Neutrophil (primary cell): ENCODE measurements around the gene PPP6R3.

Experiments
- H3K27ac ChIP-seq: fragments of 200-600 bp; sonication (generic); 2 replicates; pipeline ENCODE4 v1.5.1; 2016; ENCODE audit warnings: mild to moderate bottlenecking, moderate library complexity
- H3K27me3 ChIP-seq: fragments of 200-600 bp; sonication (generic); 2 replicates; pipeline ENCODE4 v1.6.0; 2016; ENCODE audit warnings: mild to moderate bottlenecking
- H3K36me3 ChIP-seq: fragments of 200-600 bp; sonication (generic); 2 replicates; pipeline ENCODE4 v1.5.1; 2017
- H3K4me1 ChIP-seq, 2 experiments: fragments of 200-600 bp in 1 of 2; sonication (generic) in 1 of 2; 1 replicate in 1 of 2; 2 replicates in 1 of 2; pipeline versions ENCODE4 v1.5.1 to v1.6.1; 2013 to 2016; ENCODE audit warnings: low read depth in 1 of 2, low read length in 1 of 2, mild to moderate bottlenecking in 1 of 2, moderate library complexity in 1 of 2; ENCODE audit not compliant: control insufficient read depth in 1 of 2, insufficient read depth in 1 of 2
- H3K4me3 ChIP-seq, 2 experiments: fragments of 200-600 bp in 1 of 2; sonication (generic) in 1 of 2; 1 replicate in 1 of 2; 2 replicates in 1 of 2; pipeline ENCODE4 v1.5.1; 2013 to 2016; ENCODE audit warnings: low read depth in 1 of 2, low read length in 1 of 2, mild to moderate bottlenecking in 1 of 2, moderate library complexity in 1 of 2
- H3K9me3 ChIP-seq: fragments of 200-600 bp; sonication (generic); 2 replicates; pipeline ENCODE4 v1.5.1; 2016
- CTCF ChIP-seq: fragments of 200-600 bp; sonication (generic); IDR thresholded peaks from 2 replicates; pipeline ENCODE4 v1.5.1; 2016; ENCODE audit warnings: antibody characterized with exemption

Gene PPP6R3

DNA sequence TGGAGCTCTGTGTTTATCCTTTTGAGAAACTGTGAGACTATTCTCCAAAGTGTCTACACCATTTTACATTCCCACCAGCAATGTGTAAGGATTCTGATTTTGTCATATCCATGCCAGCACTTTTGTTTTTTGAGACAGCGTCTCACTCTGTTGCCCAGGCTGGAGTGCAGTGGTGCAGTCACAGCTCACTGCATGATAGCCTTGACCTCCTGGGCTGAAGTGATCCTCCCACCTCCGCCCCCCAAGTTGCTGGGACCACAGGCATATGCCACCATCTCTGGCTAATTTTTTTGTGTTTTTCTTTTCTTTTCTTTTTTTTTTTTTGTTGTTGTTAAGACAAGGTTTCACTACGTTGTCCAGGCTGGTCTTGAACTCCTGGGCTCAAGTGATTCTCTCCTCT lies 35.3 kb downstream of the PPP6R3 start:
- H3K27me3 ChIP-seq: no peaks in the 10 kb centered on the region
- TF ChIP-seq CTCF: no peak
- no peaks in the 10 kb centered on the region for H3K9me3 ChIP-seq
- peaks cover 16 to 29% of the 10 kb centered on the region in 2 experiments for H3K4me1 ChIP-seq
- H3K27ac ChIP-seq: peak overlapping the region; percentile 21
- no peaks in the 10 kb centered on the region for H3K36me3 ChIP-seq
- H3K4me3 ChIP-seq: no peak overlapping the region

- Histone ChIP-seq H3K4me3 (no peak overlapping the region), H3K27me3 (no peaks in the 10 kb centered on the region), H3K4me1 (peaks cover 16 to 29% of the 10 kb centered on the region in 2 experiments), H3K27ac (no peak overlapping the region), H3K36me3 (no peaks in the 10 kb centered on the region), H3K9me3 (no peaks in the 10 kb centered on the region)
- TF ChIP-seq CTCF: no peak
Observed at GRCh38 chr11:68497761-68498160, 37.2 kb downstream of the PPP6R3 start.

DNA sequence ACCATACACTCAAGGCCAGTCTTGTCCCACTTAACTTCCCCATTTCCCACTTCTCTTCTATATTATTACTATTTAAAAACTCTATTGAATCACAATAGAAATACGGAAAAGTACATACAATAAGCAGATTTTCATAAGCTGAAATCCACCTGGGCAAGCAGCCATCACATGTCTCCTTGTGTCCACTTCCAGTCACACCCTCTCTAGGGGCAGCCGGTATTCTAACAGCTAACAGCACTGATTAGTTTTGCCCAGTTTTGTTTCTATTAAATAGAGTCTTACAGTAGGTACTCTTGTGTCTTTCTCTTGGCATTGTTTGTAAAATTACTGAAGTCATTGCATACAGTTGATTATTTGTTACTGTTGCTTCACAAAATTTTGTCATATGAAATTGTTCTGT lies 37.8 kb downstream of the PPP6R3 start:
- no peak for TF ChIP-seq CTCF
- no peaks in the 10 kb centered on the region for H3K27me3 ChIP-seq
- H3K4me1 ChIP-seq: peaks cover 16 to 33% of the 10 kb centered on the region in 2 experiments
- no peak overlapping the region for H3K4me3 ChIP-seq
- H3K27ac ChIP-seq: no peak overlapping the region
- no peaks in the 10 kb centered on the region for H3K9me3 ChIP-seq
- H3K36me3 ChIP-seq: no peaks in the 10 kb centered on the region

DNA sequence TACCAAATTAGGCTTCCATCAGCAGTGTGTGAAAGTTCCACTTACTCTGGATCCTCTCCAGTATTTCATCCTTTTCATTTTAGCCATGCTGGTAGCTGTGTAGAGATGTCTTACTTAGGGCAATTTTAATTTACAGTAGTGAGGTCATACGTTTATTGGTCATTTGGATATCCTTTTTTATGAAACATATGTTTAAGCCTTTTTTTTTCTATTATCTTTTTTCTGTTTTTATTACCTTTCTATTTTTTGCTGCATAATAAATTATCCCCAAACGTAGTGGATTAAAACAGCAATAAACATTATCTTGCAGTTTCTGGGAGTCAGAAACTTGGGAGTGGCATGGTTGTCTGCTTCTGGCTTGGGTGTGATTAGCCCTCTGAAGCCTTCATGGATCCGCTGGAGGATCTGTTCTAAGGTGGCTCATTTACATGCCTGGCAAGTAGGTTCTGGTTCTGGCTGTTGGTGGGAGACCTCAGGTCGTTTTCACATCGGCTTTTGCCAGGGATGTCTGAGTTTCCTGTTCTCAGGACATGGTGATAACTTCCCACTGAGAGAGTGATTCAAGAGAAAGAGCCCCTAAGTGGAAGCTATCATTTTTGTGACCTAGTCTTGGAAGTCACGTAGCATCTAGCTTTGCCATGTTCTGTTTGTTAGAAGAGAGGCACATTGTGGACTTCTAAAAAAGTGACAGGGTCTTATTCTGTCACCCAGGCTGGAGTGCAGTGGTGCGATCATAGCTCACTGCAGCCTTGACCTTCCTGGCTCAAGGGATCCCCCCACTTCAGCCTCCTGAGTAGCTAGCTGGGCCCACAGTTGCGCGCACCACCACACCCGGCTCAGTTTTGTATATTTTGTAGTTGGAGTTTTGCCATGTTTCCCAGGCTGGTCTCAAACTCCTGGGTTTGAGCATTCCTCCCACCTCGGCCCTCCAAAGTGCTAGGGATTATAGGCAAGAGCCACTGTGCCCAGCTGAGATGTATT lies 38.6 kb downstream of the PPP6R3 start:
- H3K9me3 ChIP-seq: no peaks in the 10 kb centered on the region
- H3K4me1 ChIP-seq: peaks cover 16 to 39% of the 10 kb centered on the region in 2 experiments
- H3K27ac ChIP-seq: no peak overlapping the region
- no peak overlapping the region for H3K4me3 ChIP-seq
- H3K36me3 ChIP-seq: no peaks in the 10 kb centered on the region
- TF ChIP-seq CTCF: no peak
- no peaks in the 10 kb centered on the region for H3K27me3 ChIP-seq

- Histone ChIP-seq H3K27me3 (no peaks in the 10 kb centered on the region), H3K27ac (no peak overlapping the region), H3K4me3 (no peak overlapping the region), H3K36me3 (no peaks in the 10 kb centered on the region), H3K9me3 (no peaks in the 10 kb centered on the region), H3K4me1 (peaks cover 7 to 30% of the 10 kb centered on the region in 2 experiments)
- TF ChIP-seq CTCF: no peak
Observed at GRCh38 chr11:68500206-68500605, 39.7 kb downstream of the PPP6R3 start.
